Muscle of back (tissue), 11 donors: ENCODE measurements around the gene HOXC6. TPM values are rescaled to one million over a fixed set of nuclear protein-coding genes. Genes with fewer than 3 reads are reported as not detected.

ENCODE experiments used
- DNase-seq, 3 donors: peaks; one replicate each; pipeline versions ENCODE4 v3.0.0 to v3.0.0-alpha.2; 2013
- polyA plus RNA-seq, 10 donors: library from polyadenylated mRNA; unstranded; fragments of 120-200 nt; gene quantifications; one replicate each; pipeline ENCODE4 v1.2.1, GENCODE V29; 2013; ENCODE audit not compliant: insufficient read length in 10 of 10

Gene HOXC6
- polyA plus RNA-seq, 10 donors = 9.6 to 30.4 (median 13.2) TPM

GRCh38 chr12:54025499-54026405 is 2.5 kb upstream of the HOXC6 start:
- peak in 1 of 3 donors; percentile 59 for DNase-seq

- peak in 1 of 3 donors; percentile 53 for DNase-seq
Measured at GRCh38 chr12:54026640-54027441, 1.4 kb upstream of the HOXC6 start.

- no peak for DNase-seq
Measured at GRCh38 chr12:54027442-54027786, 826 bp upstream of the HOXC6 start.

GRCh38 chr12:54029529-54030441 is 1.5 kb downstream of the HOXC6 start:
- peak in 1 of 3 donors; percentile 65 for DNase-seq

GRCh38 chr12:54030442-54030801 is 2.2 kb downstream of the HOXC6 start:
- DNase-seq = no peak

- DNase-seq = peak in 1 of 3 donors; percentile 89
Measured at GRCh38 chr12:54030889-54031471, 2.7 kb downstream of the HOXC6 start.

GRCh38 chr12:54031480-54031879 is 3.2 kb downstream of the HOXC6 start:
- no peak for DNase-seq

DNA sequence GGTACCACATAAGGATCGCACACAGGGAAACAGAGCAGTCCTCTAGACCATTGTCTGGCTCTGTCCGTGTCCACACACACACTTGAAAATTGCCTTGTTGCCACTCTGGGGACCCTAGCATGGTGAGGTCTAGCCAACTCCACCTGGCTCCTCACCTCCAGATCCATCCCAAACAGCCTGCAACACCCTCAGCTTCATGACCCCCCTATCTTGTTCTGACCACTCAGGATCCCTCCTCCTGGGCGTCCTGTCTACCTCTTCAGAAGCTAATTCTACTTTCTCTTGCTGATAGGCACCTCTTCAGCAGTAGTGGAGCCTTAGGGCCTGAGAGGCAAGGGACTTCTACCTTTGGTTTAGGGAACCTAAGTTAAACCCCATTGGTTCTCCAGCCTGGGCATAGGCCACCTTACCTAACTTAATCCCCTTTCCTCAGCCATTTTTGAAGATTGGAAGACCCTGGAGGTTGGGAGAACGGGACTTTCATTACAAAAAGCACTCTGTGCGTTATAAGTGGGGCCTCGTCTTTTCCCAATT is 3.9 kb downstream of the HOXC6 start:
- DNase-seq = no peak

GRCh38 chr12:54032627-54033100 is 4.4 kb downstream of the HOXC6 start, which contains the start of gene HOXC5:
TSS of gene HOXC5 (plus strand) at chr12:54033050. CDS start at chr12:54033123, 73 bp downstream.
- peak; percentile 89 to 96 (median 91) for DNase-seq

DNA sequence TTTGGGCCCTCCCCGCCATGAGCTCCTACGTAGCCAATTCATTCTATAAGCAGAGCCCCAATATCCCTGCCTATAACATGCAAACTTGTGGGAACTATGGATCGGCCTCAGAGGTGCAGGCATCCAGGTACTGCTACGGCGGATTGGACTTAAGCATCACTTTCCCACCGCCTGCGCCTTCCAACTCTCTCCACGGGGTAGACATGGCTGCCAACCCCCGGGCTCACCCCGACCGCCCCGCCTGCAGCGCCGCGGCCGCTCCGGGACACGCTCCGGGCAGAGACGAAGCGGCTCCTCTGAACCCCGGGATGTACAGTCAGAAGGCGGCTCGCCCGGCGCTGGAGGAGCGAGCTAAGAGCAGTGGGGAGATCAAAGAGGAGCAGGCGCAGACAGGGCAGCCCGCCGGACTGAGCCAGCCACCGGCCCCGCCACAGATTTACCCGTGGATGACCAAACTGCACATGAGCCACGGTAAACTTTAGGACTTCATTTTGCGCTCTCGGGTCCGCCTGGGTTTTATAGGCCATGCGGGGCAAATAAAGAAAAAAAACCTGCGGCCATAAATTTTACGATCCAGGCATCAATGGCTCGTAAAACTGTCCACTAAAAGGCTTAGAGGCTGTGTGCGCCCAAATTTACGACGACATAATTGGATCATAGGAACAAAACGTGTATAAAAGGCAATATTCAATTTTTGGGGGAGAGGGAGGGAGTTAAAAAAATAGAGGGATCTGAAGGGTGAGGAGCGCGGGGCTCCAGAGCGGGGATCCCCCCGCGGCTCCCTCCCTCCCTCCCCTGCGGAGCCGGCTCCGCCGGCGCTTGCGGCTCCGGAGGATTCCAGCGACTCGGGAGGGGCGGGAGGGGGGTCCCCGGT is 5.1 kb downstream of the HOXC6 start:
- peak in 1 of 3 donors; percentile 82 for DNase-seq

- peak in 1 of 3 donors; percentile 80 for DNase-seq
Measured at GRCh38 chr12:54033980-54034784, 5.9 kb downstream of the HOXC6 start.

- no peak for DNase-seq
Measured at GRCh38 chr12:54034785-54035310, 6.6 kb downstream of the HOXC6 start.

GRCh38 chr12:54035568-54036264 is 7.5 kb downstream of the HOXC6 start:
- DNase-seq = no peak

DNA sequence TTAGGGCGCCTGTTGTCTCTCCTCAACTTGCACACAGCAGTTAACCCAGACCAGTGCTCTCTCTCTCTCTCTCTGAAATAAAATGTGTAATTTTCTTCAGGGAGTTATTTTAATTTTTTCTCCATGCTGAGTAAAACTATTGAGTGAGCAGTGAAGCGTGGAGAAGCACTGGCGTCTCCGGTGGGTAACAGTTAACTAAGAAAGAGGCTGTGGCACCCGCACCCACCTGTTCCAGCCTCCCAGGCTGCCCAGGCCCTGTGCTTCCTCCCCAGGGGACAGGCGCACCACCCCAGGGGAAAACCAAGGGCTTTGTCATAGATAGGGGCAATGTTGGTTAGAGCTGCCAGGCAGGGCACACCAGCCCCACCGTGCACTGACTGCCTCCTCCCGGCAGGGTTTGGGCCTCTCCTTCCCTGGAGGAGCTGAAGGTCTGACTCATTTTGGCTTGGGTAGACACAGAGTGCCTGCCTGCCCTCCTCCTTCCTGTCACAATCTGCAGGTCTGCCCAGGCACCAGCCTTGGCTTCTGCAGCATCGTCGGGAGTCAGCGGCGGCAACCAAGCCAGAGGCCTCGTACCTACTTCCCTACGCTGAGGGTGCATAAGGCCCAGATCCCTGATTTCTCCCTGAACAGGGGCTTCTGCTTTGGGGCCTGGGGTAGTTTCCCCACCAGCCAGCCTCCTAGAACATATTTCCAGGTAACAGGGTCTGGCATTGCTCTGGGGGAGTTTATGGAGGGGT is 8.6 kb downstream of the HOXC6 start:
- no peak for DNase-seq

DNA sequence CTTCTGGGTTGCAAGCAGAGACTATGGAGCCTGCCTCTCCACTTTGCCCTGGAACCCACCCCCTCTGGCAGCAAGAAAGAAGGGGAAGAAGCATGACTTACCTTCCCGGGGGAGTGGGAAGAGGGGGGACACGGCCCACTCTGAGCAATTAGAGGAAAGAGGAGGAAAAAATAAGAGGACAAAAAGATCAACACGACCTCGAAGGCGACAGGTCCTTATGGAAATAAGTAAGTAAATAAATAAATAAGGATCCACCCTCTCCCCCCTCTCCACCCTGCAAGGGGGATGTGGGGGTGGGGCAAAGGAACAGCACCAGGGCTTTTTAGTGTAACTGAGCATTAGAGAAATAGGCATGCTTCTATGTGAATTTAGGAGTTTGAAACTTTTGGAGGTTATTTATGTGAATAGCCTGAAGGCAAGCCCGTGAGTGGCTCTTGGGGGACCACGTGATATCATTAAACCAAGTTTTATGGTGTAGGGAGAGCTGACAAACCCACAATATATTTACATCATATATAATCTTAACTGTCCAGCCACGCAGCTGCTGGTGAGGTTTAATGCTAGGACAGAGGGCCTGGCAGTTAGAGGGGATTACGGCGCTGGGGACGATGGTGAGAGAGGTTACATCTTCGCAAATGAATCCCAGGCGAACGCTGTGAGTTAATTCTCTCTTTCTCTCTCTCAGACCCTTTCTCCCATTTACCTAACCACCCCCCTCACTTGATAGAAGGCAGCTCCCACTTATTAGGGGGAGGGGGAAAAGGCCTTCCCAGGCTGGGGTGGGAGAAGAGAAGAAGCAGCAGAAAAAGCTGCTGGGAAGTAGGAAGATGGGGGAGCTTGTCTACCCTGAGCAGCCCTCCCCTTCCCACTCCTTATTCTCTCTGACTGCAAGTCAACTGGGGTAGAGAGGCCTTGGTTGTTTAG is 9.4 kb downstream of the HOXC6 start:
- DNase-seq = peak in 1 of 3 donors; percentile 80

- peak in 1 of 3 donors; percentile 67 for DNase-seq
Measured at GRCh38 chr12:54038284-54038870, 10.1 kb downstream of the HOXC6 start.
